Measurements from ENCODE around the gene PAQR4.

GRCh38 chr16:2968738-2969544 lies at the start of gene PAQR4:
- peak; percentile 76 for TF ChIP-seq MAX (IDR thresholded peaks at IDR 0.05)
- TF ChIP-seq ZBTB7A (IDR thresholded peaks at IDR 0.05; ENCODE audit: low read depth) = peak; percentile 81; the same call in 1 of the 2 replicates
- TF ChIP-seq YY1 (IDR thresholded peaks at IDR 0.05; ENCODE audit: low read depth) = no peak
- TF ChIP-seq EP300 (IDR thresholded peaks at IDR 0.05; ENCODE audit: borderline replicate concordance) = no peak
- no peak for TF ChIP-seq TCF12 (IDR thresholded peaks at IDR 0.05; ENCODE audit: low read depth)
- TF ChIP-seq REST (IDR thresholded peaks at IDR 0.05; ENCODE audit: low read depth) = peak; percentile 99
- TF ChIP-seq CEBPB (IDR thresholded peaks at IDR 0.05) = no peak
- TF ChIP-seq USF1 (IDR thresholded peaks at IDR 0.05) = no peak
- no peak for TF ChIP-seq RAD21 (IDR thresholded peaks at IDR 0.05; ENCODE audit: low read depth)
- no peak for TF ChIP-seq CREB1 (IDR thresholded peaks at IDR 0.05; ENCODE audit: low read depth)
- TF ChIP-seq NFIC (IDR thresholded peaks at IDR 0.05) = no peak
- peak; percentile 45; the same call in 1 of the 2 replicates for TF ChIP-seq TAF1 (IDR thresholded peaks at IDR 0.05; ENCODE audit: low read depth)
